Measurements from ENCODE around the gene CYBRD1. TPM values are rescaled to one million over a fixed set of nuclear protein-coding genes. Genes with fewer than 3 reads are reported as not detected.
A peak's percentile ranks its signal among the peaks of the same experiment; 100 is the strongest.

Gene CYBRD1
- total and polyA plus RNA-seq, 8 donors = 4.4 to 29.3 (median 7.7) TPM

DNA sequence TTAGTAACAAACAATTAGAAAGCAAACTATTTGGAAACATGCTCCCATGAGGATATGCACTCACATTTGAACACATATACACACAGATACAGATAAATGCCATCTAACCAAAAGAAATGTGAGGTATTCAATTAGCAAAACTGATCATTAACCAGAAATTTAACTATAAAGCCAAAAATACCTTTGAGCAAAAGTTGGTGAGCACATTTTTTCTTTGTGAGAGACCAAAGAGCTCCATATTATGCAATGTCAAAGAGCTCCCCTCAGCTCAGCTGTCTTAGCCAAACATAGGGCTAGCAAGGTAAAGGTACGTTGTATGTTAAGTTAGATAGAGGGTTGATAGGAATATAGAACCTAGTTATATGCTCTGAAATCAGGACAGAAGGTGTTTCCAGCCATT is 43.8 kb downstream of the CYBRD1 start:
- H3K9me3 ChIP-seq = no peaks in the 10 kb centered on the region
- no peak for DNase-seq
- H3K27ac ChIP-seq = no peak overlapping the region
- FAIRE-seq = no peak
- WGBS, 2 donors = 0 to 1% methylated on average over 1 of the region's 1 CpG
- no peak for ATAC-seq
- TF ChIP-seq, protein P1, sequence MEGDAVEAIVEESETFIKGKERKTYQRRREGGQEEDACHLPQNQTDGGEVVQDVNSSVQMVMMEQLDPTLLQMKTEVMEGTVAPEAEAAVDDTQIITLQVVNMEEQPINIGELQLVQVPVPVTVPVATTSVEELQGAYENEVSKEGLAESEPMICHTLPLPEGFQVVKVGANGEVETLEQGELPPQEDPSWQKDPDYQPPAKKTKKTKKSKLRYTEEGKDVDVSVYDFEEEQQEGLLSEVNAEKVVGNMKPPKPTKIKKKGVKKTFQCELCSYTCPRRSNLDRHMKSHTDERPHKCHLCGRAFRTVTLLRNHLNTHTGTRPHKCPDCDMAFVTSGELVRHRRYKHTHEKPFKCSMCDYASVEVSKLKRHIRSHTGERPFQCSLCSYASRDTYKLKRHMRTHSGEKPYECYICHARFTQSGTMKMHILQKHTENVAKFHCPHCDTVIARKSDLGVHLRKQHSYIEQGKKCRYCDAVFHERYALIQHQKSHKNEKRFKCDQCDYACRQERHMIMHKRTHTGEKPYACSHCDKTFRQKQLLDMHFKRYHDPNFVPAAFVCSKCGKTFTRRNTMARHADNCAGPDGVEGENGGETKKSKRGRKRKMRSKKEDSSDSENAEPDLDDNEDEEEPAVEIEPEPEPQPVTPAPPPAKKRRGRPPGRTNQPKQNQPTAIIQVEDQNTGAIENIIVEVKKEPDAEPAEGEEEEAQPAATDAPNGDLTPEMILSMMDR (IDR thresholded peaks at IDR 0.05) = no peak
- H3K4me3 ChIP-seq = no peak overlapping the region
- no peaks in the 10 kb centered on the region for H3K36me3 ChIP-seq
- no peaks in the 10 kb centered on the region for H3K27me3 ChIP-seq
- peaks cover 0 to 5% (median 3%) of the 10 kb centered on the region in 3 donors for H3K4me1 ChIP-seq
- intact Hi-C loops (cut with DNase I) = no loop called here

DNA sequence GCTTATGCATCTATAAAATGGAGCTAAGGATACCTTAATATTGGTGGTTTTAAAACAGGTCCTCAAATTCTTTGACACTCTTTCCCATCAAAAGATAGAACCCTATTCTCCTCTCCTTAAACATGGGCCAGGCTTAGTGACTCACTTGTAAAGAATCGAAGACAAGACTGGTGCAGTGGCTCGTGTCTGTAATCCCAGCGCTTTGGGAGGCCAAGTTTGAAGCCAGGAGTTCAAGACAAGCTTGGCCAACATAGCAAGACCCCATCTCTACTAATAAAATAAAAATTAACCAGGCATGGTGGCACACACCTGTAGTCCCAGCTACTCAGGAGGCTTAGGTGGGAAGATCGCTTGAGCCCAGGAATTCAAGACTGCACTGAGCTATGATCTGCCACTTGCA is 44.5 kb downstream of the CYBRD1 start:
- Histone ChIP-seq H3K4me3 (no peak overlapping the region), H3K4me1 (peaks cover 0 to 5% (median 3%) of the 10 kb centered on the region in 3 donors), H3K27me3 (no peaks in the 10 kb centered on the region), H3K36me3 (no peaks in the 10 kb centered on the region), H3K9me3 (no peaks in the 10 kb centered on the region), H3K27ac (no peak overlapping the region)
- DNase-seq = no peak
- no peak for ATAC-seq
- TF ChIP-seq, protein P1 (IDR thresholded peaks at IDR 0.05) = no peak
- no peak for FAIRE-seq
- WGBS, 2 donors = 86 to 90% methylated on average over 4 of the region's 4 CpGs
- intact Hi-C loops (cut with DNase I) = no loop called here

DNA sequence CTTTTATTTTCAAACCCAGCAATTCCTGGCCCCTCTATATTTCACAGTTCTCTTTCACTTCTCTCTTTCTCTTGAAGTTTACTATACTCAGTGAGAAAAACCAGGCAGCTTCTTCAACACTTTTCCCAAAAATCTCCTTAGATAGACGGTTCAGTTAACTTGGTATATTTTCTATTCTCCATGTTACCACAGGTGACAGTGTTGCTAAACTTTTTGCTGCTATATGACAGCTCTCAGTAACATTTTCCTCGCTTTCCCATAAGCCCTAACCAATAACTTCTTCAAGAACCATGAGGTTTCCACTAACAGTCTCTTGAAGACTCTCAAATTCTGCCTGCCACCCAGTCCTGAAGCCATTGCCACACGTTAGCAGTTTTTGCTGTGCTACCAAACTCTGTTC is 45.8 kb downstream of the CYBRD1 start:
- Histone ChIP-seq H3K4me3 (no peak overlapping the region), H3K4me1 (peaks cover 0 to 5% (median 3%) of the 10 kb centered on the region in 3 donors), H3K27ac (no peak overlapping the region), H3K36me3 (no peaks in the 10 kb centered on the region), H3K9me3 (no peaks in the 10 kb centered on the region), H3K27me3 (no peaks in the 10 kb centered on the region)
- WGBS, 2 donors = 39 to 66% methylated on average over 3 of the region's 3 CpGs
- intact Hi-C loops (cut with DNase I) = no loop called here
- no peak for DNase-seq
- no peak for ATAC-seq
- no peak for FAIRE-seq
- TF ChIP-seq, protein P1 (IDR thresholded peaks at IDR 0.05) = no peak

DNA sequence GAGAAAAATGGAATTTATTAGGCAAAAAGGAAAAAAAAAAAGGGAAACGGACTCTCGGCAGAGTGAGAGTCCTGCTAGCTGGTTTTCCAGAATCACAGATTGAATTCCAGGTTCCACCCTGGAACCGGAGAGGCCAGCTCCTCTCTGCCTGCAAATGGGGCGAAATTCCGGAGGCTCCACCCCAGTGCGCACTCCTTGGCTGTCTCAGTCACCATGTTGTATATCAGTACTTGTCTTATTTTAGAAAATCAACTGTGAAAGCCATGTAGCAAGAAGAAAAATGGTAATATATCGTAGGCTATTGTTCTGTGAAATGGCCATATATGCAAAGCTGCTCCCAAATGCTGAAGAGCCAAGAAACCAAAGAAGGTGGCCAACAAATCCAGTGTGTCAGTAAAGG is 49.4 kb downstream of the CYBRD1 start:
- 68 to 76% methylated on average over 7 of the region's 7 CpGs for WGBS, 2 donors
- H3K4me3 ChIP-seq = no peak overlapping the region
- FAIRE-seq = no peak
- no peaks in the 10 kb centered on the region for H3K9me3 ChIP-seq
- no peak overlapping the region for H3K27ac ChIP-seq
- no peak for ATAC-seq
- intact Hi-C loops (cut with DNase I) = no loop called here
- H3K4me1 ChIP-seq = no peaks in the 10 kb centered on the region
- no peak for DNase-seq
- TF ChIP-seq, protein P1 (IDR thresholded peaks at IDR 0.05) = no peak
- H3K27me3 ChIP-seq = no peaks in the 10 kb centered on the region
- H3K36me3 ChIP-seq = no peaks in the 10 kb centered on the region

DNA sequence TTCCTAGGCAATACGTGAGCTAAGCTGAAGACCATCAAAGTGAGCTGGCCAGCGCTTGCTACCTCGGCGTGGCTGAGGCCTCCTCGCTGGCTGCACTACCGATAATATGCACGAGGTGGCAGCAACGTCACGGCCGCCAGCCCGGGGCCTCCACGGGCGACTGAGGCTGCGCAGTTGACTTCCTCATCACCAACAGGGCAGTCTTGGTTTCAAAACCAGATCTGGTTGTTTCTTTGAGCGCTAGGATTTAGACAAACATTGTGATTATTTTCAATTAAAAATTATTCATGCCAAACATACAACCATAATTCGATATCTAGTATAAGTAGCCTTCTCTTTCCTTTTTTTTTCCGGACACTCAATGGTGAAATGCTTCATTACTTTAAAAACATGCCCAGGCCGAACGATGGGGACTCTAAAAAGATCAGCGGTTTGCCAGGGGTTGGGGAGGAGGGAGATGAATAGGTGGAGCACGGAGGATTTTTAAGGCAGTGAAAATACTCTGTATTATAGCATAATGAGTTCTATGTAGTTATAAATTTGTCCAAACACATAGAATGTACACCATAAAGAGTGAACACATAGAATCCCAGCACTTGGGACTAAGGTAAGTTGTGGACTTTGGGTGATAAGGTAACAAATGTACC is 52.0 kb downstream of the CYBRD1 start:
- H3K4me3 ChIP-seq = no peak overlapping the region
- intact Hi-C loops (cut with DNase I) = no loop called here

More for the DNA sequence above, 52.0 kb downstream of the CYBRD1 start:
- Histone ChIP-seq H3K4me1 (no peaks in the 10 kb centered on the region), H3K27ac (no peak overlapping the region), H3K9me3 (no peaks in the 10 kb centered on the region), H3K27me3 (no peaks in the 10 kb centered on the region), H3K36me3 (no peaks in the 10 kb centered on the region)
- ATAC-seq (peak; percentile 99 to 100 (median 100)), DNase-seq (peak; percentile 63 to 91 (median 80)), FAIRE-seq (peak; percentile 41)
- TF ChIP-seq, protein P1 (IDR thresholded peaks at IDR 0.05) = peak; percentile 86 to 95 (median 90)
- WGBS, 2 donors = 28% methylated on average over 21 of the region's 21 CpGs

Measured in pancreas (tissue), 10 donors.